Measurements from ENCODE around the gene TENM3.

Gene TENM3

DNA sequence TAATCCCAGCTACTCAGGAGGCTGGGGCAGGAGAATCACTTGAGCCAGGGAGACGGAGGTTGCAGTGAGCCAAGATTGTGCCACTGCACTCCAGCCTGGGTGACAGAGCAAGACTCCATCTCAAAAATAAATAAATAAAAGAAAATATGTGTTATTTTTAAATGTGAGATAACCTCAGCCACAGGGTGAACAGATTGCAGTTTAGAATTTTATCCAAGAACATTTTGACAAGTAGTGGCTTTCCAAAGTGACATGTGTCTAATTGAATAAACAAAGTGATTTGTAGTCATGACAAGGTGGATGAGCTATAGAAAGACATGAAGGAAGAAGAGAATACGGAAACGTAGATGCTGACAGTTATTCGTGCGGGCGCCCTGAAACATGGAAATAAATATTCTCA is 497.9 kb downstream of the TENM3 start:
- no peak for DNase-seq (ENCODE audit: low read depth)

DNA sequence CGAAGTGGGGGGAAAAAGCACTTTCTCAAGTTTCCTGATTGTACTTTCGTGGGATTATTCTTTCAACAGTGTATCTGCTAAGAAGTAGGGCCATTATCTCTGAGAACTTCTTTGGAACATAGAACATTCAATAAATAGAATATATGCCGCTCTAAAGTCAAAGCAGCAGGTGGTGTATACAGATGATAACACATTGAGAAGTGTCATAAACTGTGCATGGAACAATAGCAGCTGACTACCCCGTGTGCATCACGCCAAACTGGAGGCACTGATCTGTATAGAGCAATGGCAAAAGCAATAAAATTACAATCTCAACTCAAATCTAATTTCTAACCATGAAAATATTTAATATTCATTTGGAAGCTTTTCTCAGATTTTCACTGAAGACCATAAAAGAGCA is 498.7 kb downstream of the TENM3 start:
- DNase-seq (ENCODE audit: low read depth), result no peak

DNA sequence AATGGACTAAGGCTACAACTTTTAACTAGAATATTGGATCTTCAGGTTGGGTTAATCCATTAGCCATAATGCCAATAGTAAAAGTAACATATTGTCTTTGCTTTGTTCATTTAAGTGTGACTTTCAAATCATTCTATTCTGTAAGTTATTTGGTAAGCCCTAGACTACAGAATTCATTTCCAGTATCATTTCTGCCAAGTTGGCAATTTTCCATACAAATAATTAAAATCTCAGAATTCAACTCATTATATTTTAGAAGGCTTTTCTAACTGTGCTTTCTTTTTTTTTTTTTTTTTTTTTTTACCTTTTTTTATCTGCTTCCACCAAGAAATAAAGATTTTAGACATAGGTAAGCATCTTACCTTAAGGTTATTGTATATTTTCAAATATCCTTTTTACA is 500.6 kb downstream of the TENM3 start:
- DNase-seq (ENCODE audit: low read depth), result no peak

DNA sequence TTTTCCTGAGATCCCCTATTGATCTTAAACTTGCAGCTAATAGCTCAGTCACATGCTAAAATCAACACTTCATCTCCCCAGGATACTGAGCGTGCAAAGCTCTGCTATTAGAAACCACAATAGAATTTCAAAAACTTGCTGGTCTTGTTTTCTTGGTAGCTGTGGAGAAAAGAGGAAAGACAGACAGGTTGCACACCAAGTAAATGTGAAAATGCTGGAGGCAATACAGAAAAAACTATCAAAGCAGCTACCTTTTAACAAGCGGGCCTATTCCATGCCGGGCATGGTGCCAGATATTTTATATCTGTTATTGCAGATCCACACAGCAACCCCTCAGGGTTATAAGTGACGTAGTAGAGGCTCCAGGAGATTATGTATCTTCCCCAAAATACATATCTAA is 502.0 kb downstream of the TENM3 start:
- DNase-seq (ENCODE audit: low read depth), result no peak

DNA sequence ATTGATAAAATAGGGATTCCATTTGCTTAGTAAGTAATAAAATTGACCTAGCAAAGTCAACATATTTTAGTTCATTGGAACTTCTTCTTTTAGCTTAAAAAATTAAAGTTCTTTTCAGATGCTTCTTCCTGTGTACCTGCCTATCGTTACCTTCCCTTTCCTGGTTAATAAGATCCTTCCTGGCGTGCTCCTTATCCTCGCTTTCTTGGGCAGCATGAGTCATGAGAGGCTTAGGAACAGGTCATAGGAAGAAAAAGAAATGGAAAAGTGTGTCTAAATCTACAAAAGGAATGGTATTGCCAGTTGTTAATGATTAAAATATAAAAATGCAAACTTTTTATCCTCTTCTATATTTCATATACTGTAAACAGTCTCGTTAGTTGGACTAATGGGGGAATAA is 503.7 kb downstream of the TENM3 start:
- no peak for DNase-seq (ENCODE audit: low read depth)

DNA sequence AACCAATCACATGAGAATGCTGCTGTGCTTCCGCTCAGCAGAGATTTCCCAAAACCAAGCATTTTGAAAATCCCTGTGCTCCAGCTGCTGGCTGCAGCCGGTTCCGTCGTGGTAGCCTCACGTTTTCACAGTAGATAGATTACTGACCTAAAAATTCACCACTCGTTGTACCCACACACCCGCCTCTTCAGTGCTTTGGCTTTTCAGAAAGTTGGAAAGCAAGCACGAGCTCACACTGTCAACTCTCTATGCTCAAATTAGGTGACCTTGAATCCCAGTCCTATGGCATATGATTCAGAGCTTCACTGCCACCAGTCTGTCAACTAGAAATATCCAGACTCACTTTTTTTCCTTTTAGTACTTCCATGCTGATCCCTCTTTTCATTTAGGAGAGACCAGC is 505.1 kb downstream of the TENM3 start:
- no peak for DNase-seq (ENCODE audit: low read depth)

DNA sequence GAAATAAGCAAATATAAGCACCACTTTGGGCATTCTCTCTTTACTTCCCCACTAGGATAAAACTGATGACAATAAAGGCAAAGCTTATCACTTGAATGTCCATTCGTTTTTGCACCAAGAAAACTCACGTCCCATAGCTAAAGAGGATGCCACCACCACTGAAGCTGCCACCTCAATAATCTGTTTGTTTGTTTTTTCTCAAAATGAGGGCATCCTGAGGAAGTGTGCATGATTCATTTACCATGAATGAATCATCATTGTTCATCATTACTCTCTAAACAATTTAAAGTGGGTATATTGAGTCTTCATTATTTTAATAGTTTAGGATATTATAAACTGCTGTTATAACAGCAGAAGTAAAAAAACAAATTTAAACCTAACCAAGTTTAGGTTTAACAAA is 505.7 kb downstream of the TENM3 start:
- DNase-seq (ENCODE audit: low read depth), result no peak

DNA sequence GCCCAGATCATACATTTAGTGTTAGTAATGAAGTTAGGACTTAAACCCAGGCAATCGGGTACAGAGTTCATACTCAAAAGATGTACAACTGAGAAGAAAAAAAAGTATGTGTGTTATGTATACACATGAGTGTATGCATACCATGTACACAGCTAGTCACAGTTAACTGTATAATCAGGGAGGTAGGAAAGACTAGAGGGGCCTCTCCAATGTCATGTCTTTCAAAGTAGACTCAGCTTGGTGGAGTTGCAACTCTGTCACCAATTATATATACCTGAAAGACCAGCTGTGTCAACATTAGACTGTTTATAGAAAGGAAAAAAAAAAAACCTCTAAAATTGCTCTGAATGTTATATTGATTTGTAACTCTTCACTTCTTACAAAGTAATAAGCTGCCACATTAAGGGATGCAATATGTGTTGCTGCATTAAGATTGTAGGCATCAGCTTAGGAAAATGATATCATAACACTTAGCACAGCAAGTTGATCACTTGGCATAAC is 506.5 kb downstream of the TENM3 start:
- no peak for DNase-seq (ENCODE audit: low read depth)

DNA sequence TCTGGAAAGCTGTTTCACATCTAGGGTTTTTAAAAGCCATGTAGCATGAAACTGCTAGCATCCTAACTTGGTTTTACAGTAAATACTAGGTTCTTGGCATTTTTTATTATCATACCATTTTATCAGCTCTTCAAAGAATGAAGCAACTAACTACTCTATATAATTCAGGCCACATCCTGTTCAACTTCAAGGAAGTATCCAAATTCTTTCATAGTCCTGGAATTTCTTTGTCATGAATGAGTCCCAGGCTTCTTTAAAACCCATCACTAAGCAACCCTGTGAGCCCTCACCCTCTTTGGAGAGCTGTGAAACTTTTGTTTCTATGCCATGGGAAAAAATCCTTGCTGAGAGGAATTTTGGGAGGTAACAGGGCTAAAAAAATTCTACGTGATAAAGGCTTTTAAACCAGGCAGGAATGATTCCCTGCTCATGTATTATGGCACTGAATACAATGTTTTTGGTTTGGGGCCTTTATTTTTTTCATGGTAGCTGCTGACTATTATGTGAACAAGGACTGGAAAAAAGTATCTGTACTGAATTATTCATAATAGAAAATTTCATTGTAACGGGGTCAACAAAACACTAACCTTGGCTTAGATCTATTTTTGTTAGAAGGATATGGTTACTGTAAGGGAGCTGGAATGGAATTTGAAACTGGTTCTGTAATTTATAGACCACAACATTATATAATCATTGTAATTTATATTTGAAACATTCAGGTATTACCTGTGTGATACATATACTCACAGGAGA is 509.1 kb downstream of the TENM3 start:
- DNase-seq (ENCODE audit: low read depth), result no peak

DNA sequence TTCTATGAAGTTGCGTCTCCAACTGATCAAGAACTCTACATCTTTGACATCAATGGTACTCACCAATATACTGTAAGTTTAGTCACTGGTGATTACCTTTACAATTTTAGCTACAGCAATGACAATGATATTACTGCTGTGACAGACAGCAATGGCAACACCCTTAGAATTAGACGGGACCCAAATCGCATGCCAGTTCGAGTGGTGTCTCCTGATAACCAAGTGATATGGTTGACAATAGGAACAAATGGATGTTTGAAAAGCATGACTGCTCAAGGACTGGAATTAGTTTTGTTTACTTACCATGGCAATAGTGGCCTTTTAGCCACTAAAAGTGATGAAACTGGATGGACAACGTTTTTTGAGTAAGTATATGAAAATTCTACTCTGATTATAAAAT is 511.7 kb downstream of the TENM3 start:
- DNase-seq (ENCODE audit: low read depth), result no peak

DNA sequence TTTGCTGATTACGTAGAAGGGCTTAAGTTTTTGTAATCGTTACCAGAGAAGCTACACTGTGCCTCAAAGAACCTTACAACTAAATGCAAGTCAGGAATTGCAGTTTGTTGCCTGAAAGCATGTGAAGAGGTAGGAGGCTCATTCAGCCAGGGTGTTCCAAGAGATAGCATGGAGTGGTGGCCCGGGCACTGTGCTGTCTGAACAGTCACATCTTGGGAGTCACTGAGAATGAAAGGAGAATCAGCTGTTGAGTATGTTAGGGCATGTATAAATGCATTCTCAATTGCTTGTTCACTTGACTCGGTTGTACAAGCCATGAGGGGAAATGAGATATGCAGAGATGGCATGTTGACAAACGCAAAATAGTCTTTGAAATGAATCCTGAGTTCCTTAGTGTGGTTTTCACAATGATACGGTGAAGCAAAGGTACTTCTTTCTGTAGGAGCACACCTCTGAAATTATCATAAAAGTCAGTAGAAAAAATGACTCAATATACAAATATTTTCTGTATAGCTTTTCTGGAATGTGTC is 513.0 kb downstream of the TENM3 start:
- DNase-seq (ENCODE audit: low read depth), result no peak

DNA sequence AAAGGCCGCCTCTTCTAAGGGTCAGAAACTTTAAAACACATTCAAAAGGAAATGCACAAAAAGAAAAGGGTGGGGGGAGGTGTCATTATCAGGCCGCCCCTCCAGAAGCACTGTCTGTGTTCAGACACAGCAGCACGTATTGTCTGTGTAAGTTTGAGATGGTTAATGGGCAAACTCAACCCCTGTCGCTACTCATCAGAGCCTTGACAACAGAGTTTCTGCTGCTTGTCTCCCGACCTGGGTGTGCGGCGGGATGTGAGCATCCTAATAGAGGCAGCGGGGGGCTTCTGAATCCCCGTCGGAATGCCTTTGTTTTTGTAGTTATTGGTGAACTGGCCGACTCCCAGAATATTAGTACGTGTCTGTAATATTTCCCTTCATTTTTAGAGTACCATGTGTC is 515.1 kb downstream of the TENM3 start:
- no peak for DNase-seq (ENCODE audit: low read depth)

DNA sequence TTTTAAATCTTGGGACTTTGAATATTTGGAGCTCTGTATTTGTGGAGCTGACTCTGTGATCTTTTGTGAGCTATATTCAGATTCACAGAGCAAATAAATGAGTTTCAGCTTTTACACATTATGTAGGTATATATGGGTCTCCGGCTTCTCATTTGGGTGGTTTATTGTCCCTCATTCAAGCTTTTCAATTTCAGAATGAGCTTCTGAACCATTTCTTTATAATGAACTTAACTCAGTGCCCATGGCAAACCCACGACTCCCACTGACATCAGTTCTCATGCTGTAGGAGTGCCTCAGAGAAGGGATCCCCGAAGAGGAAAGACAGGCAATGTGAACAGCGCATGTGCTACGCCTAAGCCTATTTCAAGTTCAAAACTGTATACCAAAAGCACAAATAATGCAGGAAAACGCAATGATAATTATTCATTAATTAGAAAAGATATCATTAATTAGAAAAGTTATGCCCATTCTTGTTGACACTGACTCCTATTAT is 517.4 kb downstream of the TENM3 start:
- no peak for DNase-seq (ENCODE audit: low read depth)

DNA sequence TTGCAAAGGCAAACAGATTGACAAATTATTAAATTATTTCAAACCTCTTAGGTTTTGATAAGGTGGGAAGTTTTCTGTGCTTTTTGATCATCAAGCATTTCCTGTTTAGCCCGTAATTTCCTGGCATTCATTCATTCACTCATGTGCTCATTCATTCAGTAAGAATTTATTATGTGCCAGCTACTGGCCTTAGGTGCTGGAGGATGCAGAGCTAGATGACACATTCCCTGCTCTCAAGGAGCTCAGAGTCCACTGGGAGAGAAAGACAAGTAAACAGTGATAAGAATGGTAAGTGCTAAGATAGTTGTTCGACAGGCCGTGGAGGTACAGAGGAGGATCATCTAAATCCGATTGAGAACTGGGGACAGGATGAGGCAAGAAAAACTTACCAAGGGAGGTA is 520.9 kb downstream of the TENM3 start:
- no peak for DNase-seq (ENCODE audit: low read depth)

DNA sequence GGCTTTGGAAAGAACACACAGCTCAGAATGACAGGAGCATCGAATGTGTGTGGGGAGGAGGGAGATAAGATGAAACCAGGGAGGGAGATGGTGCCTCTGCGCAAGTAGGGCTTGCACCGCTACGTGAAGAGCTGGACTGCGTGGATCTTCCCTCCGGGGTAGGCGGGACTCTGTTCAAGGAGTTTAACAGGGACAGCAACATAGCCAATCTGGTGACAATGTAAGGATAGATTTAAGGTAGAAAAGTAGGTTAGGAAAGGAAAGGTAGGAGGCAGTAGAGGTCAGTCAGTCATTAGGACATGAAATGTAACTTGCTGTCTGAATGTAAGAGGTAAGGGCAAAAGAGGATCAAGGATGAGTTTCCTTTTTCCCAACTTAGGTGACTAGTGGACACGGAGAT is 521.4 kb downstream of the TENM3 start:
- no peak for DNase-seq (ENCODE audit: low read depth)

DNA sequence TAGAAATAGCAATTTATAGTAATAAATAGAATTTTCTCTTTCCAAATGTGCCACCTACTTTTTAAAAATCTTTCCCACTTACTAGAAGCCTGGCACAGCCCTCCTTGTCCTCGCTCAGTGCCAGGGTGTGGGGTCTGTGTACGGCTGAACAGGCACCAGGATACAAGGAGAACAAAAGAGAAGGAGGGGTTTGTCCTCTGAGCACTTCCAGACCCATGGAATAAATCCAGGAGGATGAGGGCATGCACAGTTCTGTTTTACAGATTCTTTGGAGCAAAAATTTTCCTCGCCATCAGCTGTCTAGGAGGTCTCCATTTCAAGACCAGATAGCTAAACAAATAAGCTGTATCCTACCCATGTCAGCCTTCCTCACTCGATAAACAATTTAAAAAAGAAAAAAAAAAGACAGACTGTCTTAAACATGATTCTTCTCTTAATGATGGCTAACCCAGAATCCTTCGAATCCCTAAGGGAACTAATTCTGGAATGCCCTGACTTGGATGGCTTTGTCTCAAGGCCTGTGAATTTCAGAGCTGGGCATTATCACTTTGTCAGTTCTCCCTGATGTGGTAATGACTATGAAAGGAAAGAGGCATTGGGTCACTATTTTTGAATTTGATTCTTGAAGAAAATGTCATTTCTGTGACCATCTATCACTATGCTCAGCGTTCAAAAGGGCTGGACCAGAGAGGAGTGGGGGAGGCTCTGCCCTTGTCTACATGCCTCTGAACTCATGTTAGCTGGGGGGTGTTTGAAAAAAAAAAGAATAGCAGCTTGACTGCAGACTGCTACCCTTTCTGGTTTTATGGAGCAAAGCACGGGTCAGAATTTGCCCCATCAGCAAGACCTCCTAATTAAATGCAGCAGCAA is 523.0 kb downstream of the TENM3 start:
- no peak for DNase-seq (ENCODE audit: low read depth)

DNA sequence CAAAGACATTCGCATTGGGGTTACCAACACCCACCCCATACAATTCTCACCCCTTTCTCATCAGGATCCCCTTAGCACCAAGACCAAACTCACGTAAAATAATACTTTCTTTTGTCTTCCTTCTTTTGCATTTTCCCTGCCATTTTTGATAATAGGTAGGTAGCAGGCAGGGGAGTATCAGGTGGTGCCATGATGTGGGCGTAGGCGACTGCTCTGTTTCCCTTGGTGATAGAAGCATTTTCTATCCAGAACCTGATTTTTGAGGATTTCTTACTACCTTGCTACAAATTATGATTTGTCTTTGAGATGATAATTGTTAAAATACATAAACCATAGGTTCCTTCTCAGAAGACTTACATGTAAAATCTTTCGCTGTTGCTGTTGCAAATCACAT is 523.7 kb downstream of the TENM3 start:
- DNase-seq (ENCODE audit: low read depth), result no peak

DNA sequence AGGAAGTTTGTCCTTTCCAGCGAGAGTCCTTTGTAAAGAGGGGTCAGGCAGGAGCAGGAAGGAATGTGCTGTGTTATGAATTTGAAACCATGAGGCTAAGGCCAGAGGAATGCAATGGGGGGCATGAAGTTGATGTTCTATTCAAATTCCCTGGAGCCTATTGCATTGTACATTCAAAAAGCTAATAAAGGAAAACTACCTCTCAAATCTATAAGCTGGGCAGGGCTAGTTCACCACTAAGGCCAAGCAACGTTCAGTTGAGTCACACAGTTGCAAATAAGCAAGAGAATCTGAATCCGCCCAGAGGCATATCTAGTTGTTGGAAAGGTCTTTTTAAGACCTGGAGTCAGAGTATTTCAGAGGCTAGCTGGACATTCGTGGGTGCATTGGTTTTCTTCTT is 525.6 kb downstream of the TENM3 start:
- DNase-seq (ENCODE audit: low read depth), result no peak

DNA sequence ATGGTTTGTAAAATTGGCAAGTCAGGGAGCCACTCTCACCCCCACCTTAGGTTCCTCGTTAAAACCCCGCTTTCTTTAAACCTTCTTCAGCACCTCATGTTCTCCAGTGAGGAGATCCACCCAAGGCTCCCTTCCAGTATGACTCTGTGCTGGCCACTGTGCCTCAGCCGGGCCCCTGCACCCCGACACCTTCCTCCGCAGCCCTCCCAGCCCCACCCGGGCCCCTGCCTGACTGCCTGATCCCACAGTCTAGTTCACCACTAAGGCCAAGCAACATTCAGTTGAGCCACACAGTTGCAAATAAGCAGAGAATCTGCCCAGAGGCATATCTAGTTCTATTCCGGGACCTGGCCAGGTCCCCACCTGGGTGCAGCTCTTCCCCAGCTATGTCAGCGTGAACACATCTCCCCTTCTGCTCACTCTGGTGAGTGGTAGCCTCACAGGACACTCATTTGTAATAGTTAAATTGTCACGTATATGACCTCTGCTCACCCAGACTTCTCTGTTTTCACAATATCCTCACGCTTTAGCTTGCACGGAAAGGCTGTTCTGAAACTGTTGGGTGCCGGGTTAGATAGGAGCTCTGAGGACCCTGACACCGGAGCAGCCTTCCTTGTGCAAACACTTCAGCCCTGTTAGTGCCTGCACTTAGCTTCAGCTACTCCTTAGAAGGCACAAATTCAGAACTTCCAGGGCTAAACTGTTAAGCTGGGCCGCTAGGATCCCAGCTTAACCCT is 527.2 kb downstream of the TENM3 start:
- no peak for DNase-seq (ENCODE audit: low read depth)

DNA sequence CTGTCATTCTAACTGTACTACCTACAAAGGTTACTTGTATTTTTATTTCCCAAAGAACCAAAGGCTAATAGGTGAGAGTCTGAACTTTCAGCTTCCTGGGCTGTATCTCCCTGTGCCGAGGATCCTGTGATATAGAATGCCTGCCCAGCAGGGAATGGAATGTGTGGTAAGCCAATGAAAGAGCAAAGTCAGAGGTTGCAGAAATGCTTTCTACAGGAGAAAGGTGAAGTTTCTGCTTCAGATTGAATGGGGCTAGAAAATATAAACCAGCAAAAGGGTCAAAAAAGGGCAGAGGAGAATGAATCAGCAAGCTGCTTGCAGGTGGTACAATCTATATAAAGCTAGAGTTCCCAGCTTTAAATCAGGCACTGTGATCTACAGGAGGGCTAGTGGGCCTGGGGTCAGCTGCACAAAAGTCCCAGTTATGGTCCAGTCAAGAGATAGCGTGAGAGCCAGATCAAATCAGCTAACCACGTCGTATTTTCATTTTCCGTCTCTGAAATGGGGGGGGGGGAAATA is 527.9 kb downstream of the TENM3 start:
- no peak for DNase-seq (ENCODE audit: low read depth)

DNA sequence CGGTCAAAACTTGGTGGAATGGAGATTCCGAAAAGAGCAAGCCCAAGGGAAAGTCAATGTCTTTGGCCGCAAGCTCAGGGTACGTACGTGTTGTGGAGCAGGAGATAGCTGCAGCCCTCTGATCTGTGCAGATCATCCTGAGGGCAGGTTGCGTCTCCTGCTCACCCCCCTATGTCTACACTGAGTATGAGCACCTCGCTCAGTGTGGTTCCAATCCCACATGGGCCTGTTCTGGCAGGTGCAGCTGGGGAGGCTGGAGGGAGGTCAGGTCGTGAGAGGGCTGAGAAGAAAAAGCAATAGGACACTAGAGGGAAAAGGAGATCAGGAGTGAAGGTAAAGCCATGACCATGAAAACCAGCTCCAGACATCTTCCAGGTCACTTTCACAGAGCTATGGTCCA is 531.9 kb downstream of the TENM3 start:
- no peak for DNase-seq (ENCODE audit: low read depth)

Measured in T follicular helper cell (primary cell).